HCT116 (cell line): Measurements from ENCODE around the gene SCAMP1. TPM values are rescaled to one million over a fixed set of nuclear protein-coding genes. Genes with fewer than 3 reads are reported as not detected.

Experiments used
- ATAC-seq: fragments of 200-7000 bp; cut with Tn5 transposase; 2 replicates; pipeline ENCODE4 v1.9.1; 2020; ENCODE audit warnings: mild to moderate bottlenecking, moderate library complexity
- BruUV-seq: library from RNA; stranded (reverse); fragments of 400-500 nt; replicated peaks from 2 replicates; lab custom pipeline; 2021; lab: Mats Ljungman, UMichigan
- CTCF ChIA-PET: fragments of 300-600 bp; sonication (Branson Sonifier 250); formaldehyde crosslinking; loops from one replicate; lab custom pipeline; 2021; ENCODE audit warnings: antibody characterized with exemption; lab: Charles Lee
- POLR2A ChIA-PET: fragments of 300-600, 350-600 bp; sonication (Branson Sonifier 250); formaldehyde crosslinking; loops from one replicate; lab custom pipeline; 2021; ENCODE audit warnings: antibody characterized with exemption; lab: Charles Lee
- RAD21 ChIA-PET, 2 experiments: fragments of 300-600 bp; sonication (Branson Sonifier 250); formaldehyde crosslinking; loops; one replicate each; lab custom pipeline; 2023; ENCODE audit warnings: low total read pairs in 2 of 2; ENCODE audit not compliant: uncharacterized antibody in 2 of 2, unreplicated experiment in 2 of 2, low non-redundant PET in 1 of 2; lab: Charles Lee
- DNase-seq: peaks from one replicate; pipeline ENCODE4 v3.0.0-alpha.2; 2010; ENCODE audit warnings: low read depth, low spot score
- H2AFZ ChIP-seq: fragments of 200-600 bp; shearing (Covaris generic), sonication (generic); 2 replicates; pipeline ENCODE4 v1.6.1; 2017; ENCODE audit warnings: low read depth, mixed run types, mixed read lengths, antibody characterized with exemption, low read length; ENCODE audit not compliant: poor library complexity, severe bottlenecking
- H3K27ac ChIP-seq: 2 replicates; pipeline ENCODE4 v1.5.1; 2012; ENCODE audit warnings: low read depth, low read length
- H3K27me3 ChIP-seq: fragments of 200-600 bp; sonication (generic); 2 replicates; pipeline ENCODE4 v1.6.1; 2016; ENCODE audit warnings: mixed run types, low read length, mixed read lengths; ENCODE audit not compliant: insufficient read depth
- H3K36me3 ChIP-seq, 2 experiments: fragments of 200-500 bp in 1 of 2; fragments of 200-600 bp in 1 of 2; sonication (Bioruptor generic) in 1 of 2; sonication (generic) in 1 of 2; 2 replicates each; pipeline versions ENCODE4 v1.5.1 to v1.6.1; 2014 to 2016; ENCODE audit warnings: low read length in 2 of 2, inconsistent platforms in 1 of 2, mixed read lengths in 1 of 2, mixed run types in 1 of 2; ENCODE audit not compliant: insufficient read depth in 2 of 2, control insufficient read depth in 1 of 2
- H3K4me1 ChIP-seq, 2 experiments: fragments of 200-600 bp in 1 of 2; sonication (generic) in 1 of 2; 2 replicates each; pipeline versions ENCODE4 v1.5.1 to v1.6.1; 2012 to 2017; ENCODE audit warnings: low read length in 2 of 2, inconsistent platforms in 1 of 2, mild to moderate bottlenecking in 1 of 2, mixed read lengths in 1 of 2, mixed run types in 1 of 2, moderate library complexity in 1 of 2; ENCODE audit not compliant: insufficient read depth in 2 of 2, control insufficient read depth in 1 of 2
- H3K4me2 ChIP-seq: fragments of 200-600 bp; sonication (generic); 2 replicates; pipeline ENCODE4 v1.6.1; 2017; ENCODE audit warnings: mixed run types, low read length, mixed read lengths
- H3K4me3 ChIP-seq, 2 experiments: fragments of 200-600 bp in 1 of 2; sonication (generic) in 1 of 2; replicated peaks in 1 of 2; 2 replicates each; pipeline ENCODE4 v1.5.1; 2011 to 2016; ENCODE audit warnings: low read length in 2 of 2, control low read depth in 1 of 2, low read depth in 1 of 2, mild to moderate bottlenecking in 1 of 2, mixed read lengths in 1 of 2, mixed run types in 1 of 2
- H3K79me2 ChIP-seq: fragments of 200-600 bp; sonication (generic); 2 replicates; pipeline ENCODE4 v1.6.1; 2017; ENCODE audit warnings: mild to moderate bottlenecking, mixed run types, low read length, moderate library complexity, mixed read lengths; ENCODE audit not compliant: insufficient read depth
- H3K9ac ChIP-seq: fragments of 200-600 bp; sonication (generic); 2 replicates; pipeline ENCODE4 v1.6.1; 2016; ENCODE audit warnings: low read length, mixed read lengths
- H3K9me2 ChIP-seq: fragments of 200-600 bp; sonication (generic), shearing (Covaris generic); 2 replicates; pipeline ENCODE4 v1.6.1; 2017; ENCODE audit warnings: mixed run types, mild to moderate bottlenecking, moderate library complexity; ENCODE audit not compliant: insufficient read depth
- H3K9me3 ChIP-seq, 2 experiments: fragments of 200-500 bp in 1 of 2; fragments of 200-600 bp in 1 of 2; sonication (Bioruptor generic) in 1 of 2; sonication (generic) in 1 of 2; 2 replicates each; pipeline ENCODE4 v1.6.1; 2014 to 2017; ENCODE audit warnings: low read length in 2 of 2, mixed read lengths in 2 of 2, inconsistent platforms in 1 of 2, low read depth in 1 of 2, mild to moderate bottlenecking in 1 of 2, mixed run types in 1 of 2, moderate library complexity in 1 of 2; ENCODE audit not compliant: control insufficient read depth in 1 of 2, insufficient read depth in 1 of 2
- H4K20me1 ChIP-seq: fragments of 200-600 bp; sonication (generic), shearing (Covaris generic); 2 replicates; pipeline ENCODE4 v1.6.1; 2017; ENCODE audit warnings: mixed run types, mild to moderate bottlenecking, moderate library complexity; ENCODE audit not compliant: insufficient read depth
- CEBPB ChIP-seq: IDR thresholded peaks from 2 replicates; pipeline ENCODE4 v1.6.1; 2012; ENCODE audit warnings: low read depth
- CTCF ChIP-seq, 3 experiments: fragments of 200-600 bp in 1 of 3; sonication (generic) in 1 of 3; IDR thresholded peaks in 2 of 3; conservative IDR thresholded peaks in 1 of 3; 2 replicates each; pipeline ENCODE4 v1.5.1; 2012 to 2017; ENCODE audit warnings: low read depth in 2 of 3, low read length in 2 of 3, antibody characterized with exemption in 1 of 3, borderline replicate concordance in 1 of 3, control low read depth in 1 of 3, mild to moderate bottlenecking in 1 of 3, mixed read lengths in 1 of 3, mixed run types in 1 of 3, moderate library complexity in 1 of 3; ENCODE audit not compliant: insufficient read depth in 1 of 3
- EGR1 ChIP-seq: IDR thresholded peaks from 2 replicates; pipeline ENCODE4 v1.6.1; 2012; ENCODE audit warnings: low read depth
- ELF1 ChIP-seq: IDR thresholded peaks from 2 replicates; pipeline ENCODE4 v1.6.1; 2012; ENCODE audit warnings: low read depth, borderline replicate concordance
- EZH2phosphoT487 ChIP-seq: fragments of 200-600 bp; IDR thresholded peaks from 2 replicates; pipeline ENCODE4 v1.6.1; 2018; ENCODE audit warnings: antibody characterized with exemption, borderline replicate concordance
- POLR2A ChIP-seq: IDR thresholded peaks from 2 replicates; pipeline ENCODE4 v1.7.0; 2011; ENCODE audit warnings: borderline replicate concordance; ENCODE audit not compliant: insufficient read depth, insufficient read length; ENCODE audit errors: extremely low read depth
- POLR2AphosphoS5 ChIP-seq: IDR thresholded peaks from 2 replicates; pipeline ENCODE4 v1.6.1; 2011; ENCODE audit warnings: mild to moderate bottlenecking, low read depth, low read length, moderate library complexity
- RAD21 ChIP-seq: IDR thresholded peaks from 2 replicates; pipeline ENCODE4 v1.6.1; 2012; ENCODE audit warnings: low read depth, mild to moderate bottlenecking
- REST ChIP-seq: IDR thresholded peaks from 2 replicates; pipeline ENCODE4 v1.6.1; 2012; ENCODE audit warnings: low read depth
- TCF7L2 ChIP-seq: IDR thresholded peaks from 2 replicates; pipeline ENCODE4 v1.7.0; 2011; ENCODE audit warnings: borderline replicate concordance, inconsistent platforms; ENCODE audit not compliant: insufficient read depth, insufficient read length; ENCODE audit errors: extremely low read depth
- ZFX ChIP-seq: fragments of 450-650 bp; IDR thresholded peaks from 2 replicates; pipeline ENCODE4 v1.6.1; 2017
- ZNF274 ChIP-seq: fragments of 200-500 bp; sonication (Bioruptor generic); IDR thresholded peaks from 2 replicates; pipeline ENCODE4 v1.6.1; 2014; ENCODE audit warnings: mild to moderate bottlenecking, low read depth, low read length, inconsistent platforms
- intact Hi-C: fragments of 100-400 bp; cut with micrococcal nuclease; formaldehyde crosslinking; loops from 2 replicates; pipeline ENCODE4 v1.10.0; 2022
- total RNA-seq: library from RNA; stranded (reverse); gene quantifications from one replicate; pipeline ENCODE4 v1.2.1, GENCODE V29; 2021; ENCODE audit not compliant: unreplicated experiment
- TF ChIP-seq, protein P1 (sequence below): IDR thresholded peaks from 2 replicates; pipeline ENCODE4 v1.6.1; 2012

Gene SCAMP1
- total RNA-seq, 1 experiment from 2014 or later, result 46.4 TPM

GRCh38 chr5:78320401-78320800, 40.0 kb upstream of the SCAMP1 start:
- H3K27ac ChIP-seq, result no peak overlapping the region
- no peaks in the 10 kb centered on the region for H3K27me3 ChIP-seq
- peak overlapping the region; percentile 81 for H2AFZ ChIP-seq
- intact Hi-C loops, result loop anchor here (2.0 kb wide), 1 partner anchor 644 kb away; no protein-coding TSS in a partner anchor
- no TSS peak for BruUV-seq
- H3K36me3 ChIP-seq, result no peaks in the 10 kb centered on the region
- H3K4me2 ChIP-seq, result no peak overlapping the region
- H3K9me3 ChIP-seq, result no peaks in the 10 kb centered on the region
- ChIA-PET POLR2A (no interaction called here), RAD21 (no interaction called here), CTCF (interaction anchor here (1.1 to 2.2 kb wide), 6 partner anchors 16 to 645 kb away, joined by 4 to 14 read pairs (median 5); no protein-coding TSS in a partner anchor)
- H3K79me2 ChIP-seq, result no peaks in the 10 kb centered on the region
- H3K4me1 ChIP-seq, result no peaks in the 10 kb centered on the region
- no peak overlapping the region for H3K9ac ChIP-seq
- ATAC-seq (peak; percentile 70), DNase-seq (peak; percentile 19)
- H4K20me1 ChIP-seq, result no peaks in the 10 kb centered on the region
- H3K9me2 ChIP-seq, result no peaks in the 10 kb centered on the region
- H3K4me3 ChIP-seq, result no peak overlapping the region
- TF ChIP-seq RAD21 (peak; percentile 74), CEBPB (no peak), CTCF (IDR thresholded peaks at IDR 0.05 in 2 of 3, conservative IDR thresholded peaks at IDR 0.05 in 1 of 3; ENCODE audit: borderline replicate concordance in 1 of 3, insufficient read depth in 1 of 3, low read depth in 2 of 3, low read length in 2 of 3) (peak; percentile 55 to 66 (median 58); a peak in 5 of 6 replicates), POLR2A (no peak), EGR1 (no peak), ELF1 (no peak), POLR2AphosphoS5 (no peak)

DNA sequence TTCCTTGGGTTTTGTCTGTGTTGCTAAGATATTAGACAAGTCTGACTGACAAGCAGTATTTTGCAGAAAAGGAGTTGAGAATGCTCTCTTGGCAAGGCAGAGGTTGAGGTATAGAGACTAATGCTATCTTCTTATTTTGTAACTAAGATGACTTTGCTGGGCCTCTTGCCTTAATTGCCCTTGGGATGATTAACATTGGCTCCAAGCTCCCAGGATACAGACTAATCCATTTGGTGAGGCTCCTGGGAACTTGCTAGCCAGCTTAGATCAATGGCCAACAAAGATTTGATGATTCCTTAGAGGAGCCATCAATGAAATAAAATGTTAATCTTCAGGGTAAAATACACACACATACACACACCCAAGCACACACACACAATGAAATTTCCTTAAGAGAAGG, 37.2 kb upstream of the SCAMP1 start:
- intact Hi-C loops, result no loop called here
- Histone ChIP-seq H3K4me2 (no peak overlapping the region), H2AFZ (no peak overlapping the region), H3K27me3 (no peaks in the 10 kb centered on the region), H3K9me3 (no peaks in the 10 kb centered on the region), H3K9me2 (no peaks in the 10 kb centered on the region), H3K4me1 (no peaks in the 10 kb centered on the region), H3K79me2 (no peaks in the 10 kb centered on the region), H3K4me3 (no peak overlapping the region), H3K27ac (no peak overlapping the region), H3K36me3 (no peaks in the 10 kb centered on the region), H3K9ac (no peak overlapping the region), H4K20me1 (no peaks in the 10 kb centered on the region)
- CTCF ChIA-PET, result no interaction called here
- POLR2A ChIA-PET, result no interaction called here
- BruUV-seq, result no TSS peak
- RAD21 ChIA-PET, result no interaction called here
- DNase-seq, result no peak
- no peak for ATAC-seq
- TF ChIP-seq EZH2phosphoT487, result no peak
- TF ChIP-seq ZNF274, result no peak
- no peak for TF ChIP-seq REST
- TF ChIP-seq, protein P1, sequence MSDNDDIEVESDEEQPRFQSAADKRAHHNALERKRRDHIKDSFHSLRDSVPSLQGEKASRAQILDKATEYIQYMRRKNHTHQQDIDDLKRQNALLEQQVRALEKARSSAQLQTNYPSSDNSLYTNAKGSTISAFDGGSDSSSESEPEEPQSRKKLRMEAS, result no peak
- no peak for TF ChIP-seq TCF7L2
- no peak for TF ChIP-seq ZFX
- TF ChIP-seq CTCF (IDR thresholded peaks at IDR 0.05 in 2 of 3, conservative IDR thresholded peaks at IDR 0.05 in 1 of 3; ENCODE audit: borderline replicate concordance in 1 of 3, insufficient read depth in 1 of 3, low read depth in 2 of 3, low read length in 2 of 3), result no peak
